Measurements from ENCODE around the gene PIF1. TPM values are rescaled to one million over a fixed set of nuclear protein-coding genes. Genes with fewer than 3 reads are reported as not detected.
"Not testable (repeated sequence)": the region's sequence is repeated elsewhere in the genome, so short reads cannot be mapped to it uniquely, and the experiment has no call there.

PIF1 gene
- total and polyA plus RNA-seq, 3 experiments from 2014 or later = 0.25 to 14.7 (median 14.6) TPM

DNA sequence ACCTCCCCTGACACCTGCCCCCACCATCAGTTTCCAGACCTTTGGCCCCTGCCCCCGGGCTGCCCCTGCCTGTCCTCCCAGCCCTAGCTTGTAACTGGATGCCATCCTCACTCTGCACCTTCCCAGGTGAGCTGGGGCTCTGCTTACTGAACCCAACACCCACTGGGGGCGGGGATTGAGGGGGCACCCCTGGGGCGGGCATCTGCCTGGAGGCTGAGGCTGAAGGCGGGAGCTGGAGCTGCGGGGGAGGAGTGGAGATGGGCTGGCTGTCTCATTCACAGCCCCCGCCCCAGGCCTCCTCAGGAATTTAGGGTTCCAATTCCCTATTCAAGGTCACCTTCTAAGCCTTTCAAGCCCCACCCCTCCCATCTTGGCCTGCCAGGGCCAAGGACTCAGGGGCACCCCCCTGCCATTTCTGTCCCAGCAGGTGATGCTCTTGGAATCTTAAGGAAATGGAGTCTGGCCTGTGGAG is 17.7 kb downstream of the PIF1 start:
- Mint-ChIP-seq H3K36me3 (no peaks in the 10 kb centered on the region), H3K4me3 (no peak overlapping the region), H3K4me1 (peaks cover 3 to 6% (median 5%) of the 10 kb centered on the region in 3 donors), H3K9me3 (no peaks in the 10 kb centered on the region), H3K27ac (no peak overlapping the region), H3K27me3 (peaks cover 3 to 6% of the 10 kb centered on the region in 2 donors)
- DNase-seq = no peak
- no peak overlapping the region for H3K4me3 ChIP-seq (ENCODE audit: low read length)
- no peaks in the 10 kb centered on the region for H3K9me3 ChIP-seq (ENCODE audit: low read length)
- POLR2A ChIA-PET = no interaction called here
- CTCF ChIA-PET = interaction anchor here (4.4 kb wide), 1 partner anchor 27 kb away, joined by 26 read pairs; no protein-coding TSS in a partner anchor
- no peaks in the 10 kb centered on the region for H3K27me3 ChIP-seq (ENCODE audit: insufficient read depth, low read length, poor library complexity, severe bottlenecking)
- no peaks in the 10 kb centered on the region for H3K4me1 ChIP-seq (ENCODE audit: insufficient read depth, low read length)
- no peaks in the 10 kb centered on the region for H3K36me3 ChIP-seq (ENCODE audit: insufficient read depth, low read length)
- no peak overlapping the region for H3K27ac ChIP-seq (ENCODE audit: low read depth, low read length)

DNA sequence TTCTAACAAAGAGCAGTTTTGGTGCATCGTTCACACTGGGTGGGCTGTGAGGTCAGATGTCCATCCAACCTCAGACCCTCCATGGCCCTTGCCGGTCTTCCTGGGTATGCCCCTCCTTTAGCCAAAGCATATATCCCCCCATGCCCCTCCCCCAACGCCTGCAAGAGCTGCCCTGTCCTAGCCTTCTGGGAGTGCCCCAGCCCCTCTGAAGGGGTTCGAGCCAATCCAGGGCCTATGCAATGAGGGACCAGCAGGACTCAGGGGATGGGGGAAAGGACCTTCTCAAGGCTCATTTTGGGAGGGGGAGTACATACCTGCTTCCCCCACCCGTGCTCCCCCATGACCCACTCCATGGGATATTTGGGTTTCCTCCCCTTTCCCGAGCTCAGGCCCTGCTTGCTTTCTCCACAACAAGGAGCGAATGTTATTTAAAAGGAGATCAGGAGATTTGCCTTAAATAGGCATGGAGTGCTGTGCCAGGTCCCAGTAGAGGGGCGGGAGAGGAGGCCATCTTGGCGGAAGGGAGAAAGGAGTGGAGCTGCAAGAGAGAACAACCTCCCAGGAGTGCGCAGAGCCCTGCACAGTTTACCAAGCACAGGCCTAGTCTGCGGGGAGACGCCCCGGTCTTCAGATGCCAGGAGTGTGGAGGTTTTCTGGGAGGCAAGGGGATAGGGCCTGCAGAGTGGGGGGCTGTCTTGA is 18.2 kb downstream of the PIF1 start:
- Histone ChIP-seq H3K9me3 (ENCODE audit: low read length) (no peaks in the 10 kb centered on the region), H3K36me3 (ENCODE audit: insufficient read depth, low read length) (no peaks in the 10 kb centered on the region), H3K27ac (ENCODE audit: low read depth, low read length) (no peak overlapping the region), H3K4me1 (ENCODE audit: insufficient read depth, low read length) (no peaks in the 10 kb centered on the region), H3K4me3 (ENCODE audit: low read length) (no peak overlapping the region), H3K27me3 (ENCODE audit: insufficient read depth, low read length, poor library complexity, severe bottlenecking) (no peaks in the 10 kb centered on the region)
- no peaks in the 10 kb centered on the region for H3K36me3 Mint-ChIP-seq
- H3K4me1 Mint-ChIP-seq = peaks cover 3 to 6% (median 5%) of the 10 kb centered on the region in 3 donors
- ChIA-PET CTCF (interaction anchor here (1.0 kb wide), 1 partner anchor 8 kb away, joined by 4 read pairs; no protein-coding TSS in a partner anchor), POLR2A (no interaction called here)
- no peaks in the 10 kb centered on the region for H3K9me3 Mint-ChIP-seq
- no peak overlapping the region for H3K27ac Mint-ChIP-seq
- no peak overlapping the region for H3K4me3 Mint-ChIP-seq
- no peak for DNase-seq
- peaks cover 3 to 6% of the 10 kb centered on the region in 2 donors for H3K27me3 Mint-ChIP-seq

DNA sequence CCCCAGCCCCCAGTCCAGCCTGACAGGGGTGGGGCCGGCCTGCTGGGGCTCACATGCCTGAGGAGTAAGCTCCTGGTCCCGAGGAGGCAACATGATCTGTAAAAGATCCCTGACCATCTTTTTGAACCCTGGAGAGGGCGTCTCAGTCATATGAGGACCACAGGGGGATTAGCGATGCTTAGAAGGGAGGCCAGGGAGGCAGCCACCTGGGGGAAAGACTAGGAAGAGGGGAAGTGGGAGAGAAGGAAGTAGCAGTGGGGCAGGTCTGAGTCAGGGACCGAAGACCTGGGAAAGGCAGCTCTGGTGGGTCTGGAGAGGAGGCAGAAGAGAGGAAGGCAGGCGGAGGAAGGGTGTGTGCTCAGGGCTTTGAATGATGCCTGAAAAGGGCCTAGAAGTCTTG is 18.9 kb downstream of the PIF1 start:
- no peak overlapping the region for H3K27ac ChIP-seq (ENCODE audit: low read depth, low read length)
- Mint-ChIP-seq H3K36me3 (no peaks in the 10 kb centered on the region), H3K27ac (peak overlapping the region in 1 of 8 donors; percentile 53), H3K4me1 (peaks cover 3 to 6% (median 5%) of the 10 kb centered on the region in 3 donors), H3K27me3 (peaks cover 3 to 6% of the 10 kb centered on the region in 2 donors), H3K4me3 (no peak overlapping the region), H3K9me3 (no peaks in the 10 kb centered on the region)
- DNase-seq = no peak
- H3K27me3 ChIP-seq (ENCODE audit: insufficient read depth, low read length, poor library complexity, severe bottlenecking) = no peaks in the 10 kb centered on the region
- no peaks in the 10 kb centered on the region for H3K9me3 ChIP-seq (ENCODE audit: low read length)
- POLR2A ChIA-PET = no interaction called here
- no peaks in the 10 kb centered on the region for H3K36me3 ChIP-seq (ENCODE audit: insufficient read depth, low read length)
- no peak overlapping the region for H3K4me3 ChIP-seq (ENCODE audit: low read length)
- no peaks in the 10 kb centered on the region for H3K4me1 ChIP-seq (ENCODE audit: insufficient read depth, low read length)
- CTCF ChIA-PET = interaction anchor here (1.0 kb wide), 1 partner anchor 9 kb away, joined by 4 read pairs; no protein-coding TSS in a partner anchor

DNA sequence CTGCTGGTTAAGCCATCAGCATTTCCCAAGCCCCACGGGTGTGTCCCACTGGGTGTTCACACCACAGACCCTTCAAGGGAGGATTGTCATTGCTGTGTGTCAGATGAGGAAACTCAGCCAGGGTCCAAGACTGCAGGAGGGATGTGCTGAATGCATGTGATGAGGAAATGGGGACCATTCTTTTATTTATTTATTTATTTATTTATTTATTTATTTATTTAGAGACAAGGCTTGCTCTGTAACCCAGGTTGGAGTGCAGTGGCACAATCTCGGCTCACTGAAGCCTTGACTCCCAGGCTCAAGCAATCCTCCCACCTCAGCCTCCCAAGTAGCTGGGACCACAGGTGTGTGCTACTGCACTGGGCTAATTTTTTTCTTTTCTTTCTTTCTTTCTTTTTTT is 20.8 kb downstream of the PIF1 start:
- H3K4me1 ChIP-seq (ENCODE audit: insufficient read depth, low read length) = no peaks in the 10 kb centered on the region
- peaks cover 3 to 6% of the 10 kb centered on the region in 2 donors for H3K27me3 Mint-ChIP-seq
- no peaks in the 10 kb centered on the region for H3K9me3 ChIP-seq (ENCODE audit: low read length)
- no peak overlapping the region for H3K27ac ChIP-seq (ENCODE audit: low read depth, low read length)
- peaks cover 0 to 4% (median 0%) of the 10 kb centered on the region in 5 donors for H3K9me3 Mint-ChIP-seq
- no peaks in the 10 kb centered on the region for H3K36me3 ChIP-seq (ENCODE audit: insufficient read depth, low read length)
- no peaks in the 10 kb centered on the region for H3K27me3 ChIP-seq (ENCODE audit: insufficient read depth, low read length, poor library complexity, severe bottlenecking)
- H3K4me3 ChIP-seq (ENCODE audit: low read length) = no peak overlapping the region
- peaks cover 0 to under 1% (median 0%) of the 10 kb centered on the region in 3 donors for H3K4me1 Mint-ChIP-seq
- no peak for DNase-seq
- CTCF ChIA-PET = interaction anchor here (1.0 to 1.4 kb wide), 2 partner anchors 77 to 100 kb away, joined by 3 to 6 read pairs; no protein-coding TSS in a partner anchor
- no peaks in the 10 kb centered on the region for H3K36me3 Mint-ChIP-seq
- POLR2A ChIA-PET = no interaction called here
- H3K4me3 Mint-ChIP-seq = no peak overlapping the region
- no peak overlapping the region for H3K27ac Mint-ChIP-seq

DNA sequence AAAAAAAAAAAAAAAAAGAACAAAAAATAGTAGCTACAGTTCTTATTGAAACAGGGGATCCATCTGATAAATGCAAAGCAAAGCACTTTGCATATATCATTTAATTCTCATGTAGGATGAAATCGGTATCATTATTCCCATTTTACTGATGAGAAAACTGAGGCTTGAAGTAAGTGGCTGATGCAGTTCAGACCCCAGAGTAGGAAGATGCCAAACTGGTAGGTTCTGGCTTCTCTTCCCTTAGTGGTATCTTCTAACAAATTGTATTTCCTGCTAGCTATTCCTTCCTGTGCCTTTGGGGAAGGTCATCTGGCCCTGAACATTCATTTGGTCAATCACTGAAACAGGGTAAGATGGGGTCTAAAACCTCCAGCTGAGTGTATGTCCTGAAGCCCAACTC is 21.9 kb downstream of the PIF1 start:
- H3K9me3 Mint-ChIP-seq = peaks cover 0 to 4% (median 0%) of the 10 kb centered on the region in 5 donors

DNA sequence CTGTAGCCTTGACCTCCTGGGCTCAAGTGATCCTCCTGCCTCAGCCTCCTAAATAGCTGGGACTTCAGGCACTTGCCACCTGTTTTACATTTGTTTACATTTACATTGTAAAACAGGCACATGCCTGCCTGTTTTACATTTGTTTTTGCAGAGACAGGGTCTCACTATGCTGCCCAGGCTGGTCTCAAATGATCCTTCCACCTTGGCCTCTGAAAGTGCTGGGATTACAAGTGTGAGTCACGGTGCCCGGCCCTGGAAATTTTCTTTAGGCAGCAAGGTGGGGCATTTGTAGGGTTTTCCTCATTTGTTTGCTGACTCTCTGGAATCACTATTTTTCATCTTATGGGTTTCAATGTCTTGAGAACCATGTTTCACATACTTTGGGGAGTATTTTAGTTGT is 25.0 kb downstream of the PIF1 start:
- H3K4me1 ChIP-seq (ENCODE audit: insufficient read depth, low read length) = no peaks in the 10 kb centered on the region
- no peak for DNase-seq
- H3K9me3 ChIP-seq (ENCODE audit: low read length) = no peaks in the 10 kb centered on the region
- no peaks in the 10 kb centered on the region for H3K27me3 ChIP-seq (ENCODE audit: insufficient read depth, low read length, poor library complexity, severe bottlenecking)
- peaks cover 0 to 4% (median 0%) of the 10 kb centered on the region in 5 donors for H3K9me3 Mint-ChIP-seq
- no peak overlapping the region for H3K4me3 Mint-ChIP-seq
- H3K4me3 ChIP-seq (ENCODE audit: low read length) = no peak overlapping the region
- no peaks in the 10 kb centered on the region for H3K4me1 Mint-ChIP-seq
- POLR2A ChIA-PET = no interaction called here
- H3K27ac ChIP-seq (ENCODE audit: low read depth, low read length) = no peak overlapping the region
- no peaks in the 10 kb centered on the region for H3K27me3 Mint-ChIP-seq
- H3K36me3 ChIP-seq (ENCODE audit: insufficient read depth, low read length) = no peaks in the 10 kb centered on the region
- CTCF ChIA-PET = interaction anchor here (1.5 kb wide), 1 partner anchor 9 kb away, joined by 9 read pairs; no protein-coding TSS in a partner anchor
- H3K27ac Mint-ChIP-seq = peak overlapping the region in 1 of 8 donors; percentile 70
- no peaks in the 10 kb centered on the region for H3K36me3 Mint-ChIP-seq

More for the DNA sequence above, 21.9 kb downstream of the PIF1 start:
- no peak overlapping the region for H3K4me3 Mint-ChIP-seq
- Histone ChIP-seq H3K9me3 (ENCODE audit: low read length) (no peaks in the 10 kb centered on the region), H3K27ac (ENCODE audit: low read depth, low read length) (no peak overlapping the region), H3K4me3 (ENCODE audit: low read length) (no peak overlapping the region), H3K4me1 (ENCODE audit: insufficient read depth, low read length) (no peaks in the 10 kb centered on the region), H3K36me3 (ENCODE audit: insufficient read depth, low read length) (no peaks in the 10 kb centered on the region), H3K27me3 (ENCODE audit: insufficient read depth, low read length, poor library complexity, severe bottlenecking) (no peaks in the 10 kb centered on the region)
- H3K27ac Mint-ChIP-seq = no peak overlapping the region
- no peaks in the 10 kb centered on the region for H3K36me3 Mint-ChIP-seq
- peaks cover 3 to 4% of the 10 kb centered on the region in 2 donors for H3K27me3 Mint-ChIP-seq
- ChIA-PET CTCF (interaction anchor here (1.4 kb wide), 1 partner anchor 76 kb away, joined by 6 read pairs; no protein-coding TSS in a partner anchor), POLR2A (no interaction called here)
- no peaks in the 10 kb centered on the region for H3K4me1 Mint-ChIP-seq
- DNase-seq = no peak

DNA sequence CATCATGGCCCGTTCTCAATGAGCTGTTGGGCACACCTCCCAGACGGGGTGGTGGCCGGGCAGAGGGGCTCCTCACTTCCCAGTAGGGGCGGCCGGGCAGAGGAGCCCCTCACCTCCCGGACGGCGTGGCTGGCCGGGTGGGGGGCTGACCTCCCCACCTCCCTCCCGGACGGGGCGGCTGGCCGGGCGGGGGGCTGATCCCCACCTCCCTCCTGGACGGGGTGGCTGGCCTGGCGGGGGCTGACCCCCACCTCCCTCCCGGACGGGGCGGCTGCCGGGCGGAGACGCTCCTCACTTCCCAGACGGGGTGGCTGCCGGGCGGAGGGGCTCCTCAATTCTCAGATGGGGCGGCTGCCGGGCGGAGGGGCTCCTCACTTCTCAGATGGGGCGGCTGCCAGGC is 26.5 kb downstream of the PIF1 start:
- H3K4me3 Mint-ChIP-seq; H3K36me3 Mint-ChIP-seq; H3K9me3 Mint-ChIP-seq; H3K4me3 ChIP-seq (ENCODE audit: low read length); H3K9me3 ChIP-seq (ENCODE audit: low read length); H3K27ac Mint-ChIP-seq; H3K4me1 ChIP-seq (ENCODE audit: insufficient read depth, low read length); POLR2A ChIA-PET; CTCF ChIA-PET; H3K36me3 ChIP-seq (ENCODE audit: insufficient read depth, low read length); H3K27me3 Mint-ChIP-seq; H3K27me3 ChIP-seq (ENCODE audit: insufficient read depth, low read length, poor library complexity, severe bottlenecking); H3K27ac ChIP-seq (ENCODE audit: low read depth, low read length); DNase-seq; H3K4me1 Mint-ChIP-seq: not testable (repeated sequence)

DNA sequence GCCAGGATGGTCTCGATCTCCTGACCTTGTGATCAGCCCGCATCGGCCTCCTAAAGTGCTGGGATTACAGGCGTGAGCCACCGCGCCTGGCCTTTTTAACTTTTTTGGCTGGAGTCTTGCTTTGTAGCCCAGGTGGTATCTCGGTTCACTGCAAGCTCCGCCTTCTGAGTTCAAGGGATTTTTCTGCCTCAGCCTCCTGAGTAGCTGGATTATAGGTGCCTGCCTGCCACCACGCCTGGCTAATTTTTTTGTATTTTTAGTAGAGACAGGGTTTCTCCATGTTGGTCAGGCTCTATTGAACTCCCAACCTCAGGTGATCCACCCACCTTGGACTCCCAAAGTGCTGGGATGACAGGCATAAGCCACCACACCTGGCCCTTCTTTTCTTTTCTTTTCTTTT is 29.5 kb downstream of the PIF1 start:
- H3K27ac Mint-ChIP-seq; H3K9me3 ChIP-seq (ENCODE audit: low read length); H3K27me3 Mint-ChIP-seq; H3K4me3 Mint-ChIP-seq; H3K27me3 ChIP-seq (ENCODE audit: insufficient read depth, low read length, poor library complexity, severe bottlenecking); H3K9me3 Mint-ChIP-seq; H3K4me1 ChIP-seq (ENCODE audit: insufficient read depth, low read length); H3K36me3 Mint-ChIP-seq; H3K4me1 Mint-ChIP-seq; CTCF ChIA-PET; DNase-seq; H3K4me3 ChIP-seq (ENCODE audit: low read length); H3K36me3 ChIP-seq (ENCODE audit: insufficient read depth, low read length); H3K27ac ChIP-seq (ENCODE audit: low read depth, low read length); POLR2A ChIA-PET: not testable (repeated sequence)
